ENCODE data around the gene PROC. TPM values are rescaled to one million over a fixed set of nuclear protein-coding genes. Genes with fewer than 3 reads are reported as not detected.

PROC gene
- total RNA-seq, 1 donor from 2014 or later = not detected

DNA sequence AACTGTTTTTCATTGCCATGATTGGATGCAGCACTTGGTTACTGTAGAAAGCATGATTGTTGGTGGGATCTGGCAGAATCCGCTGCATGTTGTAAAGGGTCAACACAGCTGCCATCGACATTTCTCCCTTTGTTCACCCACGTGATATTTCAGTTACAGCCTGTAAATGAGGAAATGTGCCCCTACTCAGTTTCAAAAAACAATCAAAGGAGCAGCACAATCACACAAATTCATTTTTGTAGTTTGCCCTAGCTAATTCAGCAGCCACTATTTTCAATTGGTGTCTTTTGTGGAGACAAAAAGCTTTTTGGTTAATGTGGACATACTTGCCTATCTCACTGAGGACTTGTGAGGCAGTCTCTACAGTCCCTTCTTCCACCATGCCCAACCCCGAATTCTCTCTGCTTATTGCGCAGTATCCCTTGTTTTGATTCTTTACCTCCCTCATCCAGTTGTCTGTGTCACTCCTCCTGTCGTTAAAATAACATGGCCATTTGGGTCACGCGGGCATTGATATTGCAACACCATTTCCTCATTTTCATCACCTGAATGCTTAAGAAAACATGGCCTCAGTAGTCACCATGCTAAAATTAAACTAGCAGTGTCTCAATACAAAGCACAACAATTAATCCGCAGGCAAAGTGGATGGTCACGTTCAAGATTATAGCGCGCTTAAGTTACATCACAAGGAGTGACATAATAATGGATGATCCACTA, 6.4 kb upstream of the PROC start:
- intact Hi-C loops (cut with micrococcal nuclease) = loop anchor here (2.0 to 5.0 kb wide), 2 partner anchors 117 to 290 kb away; partner anchors contain the start of genes ERCC3 and SFT2D3

DNA sequence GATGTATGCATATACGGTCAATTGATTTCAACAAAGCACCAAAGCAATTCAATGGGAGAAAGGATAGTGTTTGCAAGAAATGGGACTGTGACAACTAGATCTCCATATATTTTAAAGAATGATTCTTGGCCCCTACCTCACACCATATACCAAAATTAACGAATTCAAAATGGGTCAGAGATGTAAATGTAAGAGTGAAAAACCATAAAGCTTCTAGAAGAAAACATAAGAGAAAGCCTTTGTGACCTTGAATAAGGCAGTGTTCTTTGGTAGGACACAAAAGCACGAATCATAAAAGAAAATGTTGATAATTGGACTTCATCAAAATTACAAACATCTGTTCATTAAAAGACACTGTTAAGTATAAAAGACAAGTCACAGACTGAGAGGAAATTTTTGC, 5.0 kb upstream of the PROC start:
- intact Hi-C loops (cut with micrococcal nuclease) = loop anchor here (5.0 kb wide), 1 partner anchor 289 kb away; the partner anchor contains the start of gene SFT2D3

DNA sequence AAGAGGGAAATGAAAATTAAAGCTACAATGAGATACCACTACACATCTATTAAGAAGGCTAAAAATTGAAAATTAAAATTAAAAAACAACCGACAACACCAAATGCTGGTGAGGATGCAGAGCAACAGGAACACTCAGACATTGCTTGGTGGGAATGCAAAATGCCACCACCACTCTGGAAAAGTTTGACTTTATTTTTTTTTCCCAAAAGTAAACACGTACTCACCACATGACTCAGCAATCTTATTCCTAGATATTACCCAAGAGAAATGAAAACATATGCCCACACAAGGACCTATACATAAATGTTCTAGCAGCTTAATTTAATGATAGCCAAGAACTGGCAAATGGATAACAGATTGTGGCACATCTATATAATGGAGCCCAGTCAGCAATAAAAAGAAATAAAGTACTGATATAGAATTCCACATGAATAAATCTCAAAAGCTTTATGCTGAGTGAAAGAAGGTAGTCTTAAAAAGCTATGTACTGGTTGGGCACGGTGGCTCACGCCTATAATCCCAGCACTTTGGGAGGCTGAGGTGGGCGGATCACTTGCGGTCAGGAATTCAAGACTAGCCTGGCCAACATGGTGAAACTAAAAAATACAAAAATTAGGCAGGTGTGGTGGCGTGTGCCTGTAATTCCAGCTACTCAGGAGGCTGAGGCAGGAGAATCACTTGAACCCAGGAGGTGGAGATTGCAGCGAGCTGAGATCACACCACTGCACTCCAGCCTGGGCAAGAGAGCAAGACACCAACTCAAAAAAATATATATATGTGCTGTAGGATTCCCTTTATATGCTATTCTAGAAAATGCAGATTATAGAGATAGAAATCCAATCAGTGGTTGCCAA, 4.2 kb upstream of the PROC start:
- intact Hi-C loops (cut with micrococcal nuclease) = loop anchor here (5.0 kb wide), 1 partner anchor 288 kb away; the partner anchor contains the start of gene SFT2D3

DNA sequence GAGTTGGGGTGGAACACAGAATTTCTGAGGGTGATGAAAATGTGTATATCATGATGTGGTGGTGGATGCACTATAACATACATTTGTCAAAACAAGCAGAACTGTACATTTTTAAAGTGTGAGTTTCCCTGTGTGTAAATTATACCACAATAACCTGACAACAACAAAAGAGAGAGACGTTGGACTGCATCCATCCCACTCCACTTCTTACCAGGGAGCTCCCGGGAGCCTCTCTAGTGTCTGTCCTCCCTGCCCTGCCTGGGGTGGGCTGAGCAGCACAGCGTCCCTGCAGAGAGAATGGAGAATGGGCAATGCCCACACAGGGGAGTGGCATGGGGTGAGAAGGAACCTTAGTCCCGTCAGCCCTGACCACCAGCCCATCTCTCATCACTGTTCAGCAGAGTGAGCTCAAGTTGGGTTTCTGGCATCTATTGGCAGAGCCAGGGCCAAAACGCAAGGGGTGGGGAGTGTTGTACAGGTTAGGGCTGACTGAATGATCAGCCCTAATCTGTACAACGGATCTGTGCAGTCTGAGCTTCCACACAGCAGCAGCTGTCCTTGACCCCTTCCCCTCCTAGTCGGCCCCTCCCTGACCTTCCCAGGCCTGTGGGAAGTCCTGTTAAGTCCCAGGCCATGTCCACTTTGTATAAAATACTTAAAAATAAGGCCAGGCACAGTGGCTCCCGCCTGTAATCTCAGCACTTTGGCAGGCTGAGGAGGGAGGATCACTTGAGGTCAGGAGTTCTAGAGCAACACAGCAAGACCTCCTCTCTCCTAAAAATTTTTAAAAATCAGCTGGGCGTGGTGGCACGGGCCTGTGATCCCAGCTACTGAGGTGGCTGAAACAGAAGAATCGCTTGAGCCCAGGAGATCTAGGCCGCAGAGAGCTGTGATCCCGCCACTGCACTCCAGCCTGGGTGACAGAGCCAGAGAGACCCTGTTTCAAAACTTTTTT, 3.3 kb upstream of the PROC start:
- intact Hi-C loops (cut with micrococcal nuclease) = loop anchor here (5.0 kb wide), 1 partner anchor 287 kb away; the partner anchor contains the start of gene SFT2D3

DNA sequence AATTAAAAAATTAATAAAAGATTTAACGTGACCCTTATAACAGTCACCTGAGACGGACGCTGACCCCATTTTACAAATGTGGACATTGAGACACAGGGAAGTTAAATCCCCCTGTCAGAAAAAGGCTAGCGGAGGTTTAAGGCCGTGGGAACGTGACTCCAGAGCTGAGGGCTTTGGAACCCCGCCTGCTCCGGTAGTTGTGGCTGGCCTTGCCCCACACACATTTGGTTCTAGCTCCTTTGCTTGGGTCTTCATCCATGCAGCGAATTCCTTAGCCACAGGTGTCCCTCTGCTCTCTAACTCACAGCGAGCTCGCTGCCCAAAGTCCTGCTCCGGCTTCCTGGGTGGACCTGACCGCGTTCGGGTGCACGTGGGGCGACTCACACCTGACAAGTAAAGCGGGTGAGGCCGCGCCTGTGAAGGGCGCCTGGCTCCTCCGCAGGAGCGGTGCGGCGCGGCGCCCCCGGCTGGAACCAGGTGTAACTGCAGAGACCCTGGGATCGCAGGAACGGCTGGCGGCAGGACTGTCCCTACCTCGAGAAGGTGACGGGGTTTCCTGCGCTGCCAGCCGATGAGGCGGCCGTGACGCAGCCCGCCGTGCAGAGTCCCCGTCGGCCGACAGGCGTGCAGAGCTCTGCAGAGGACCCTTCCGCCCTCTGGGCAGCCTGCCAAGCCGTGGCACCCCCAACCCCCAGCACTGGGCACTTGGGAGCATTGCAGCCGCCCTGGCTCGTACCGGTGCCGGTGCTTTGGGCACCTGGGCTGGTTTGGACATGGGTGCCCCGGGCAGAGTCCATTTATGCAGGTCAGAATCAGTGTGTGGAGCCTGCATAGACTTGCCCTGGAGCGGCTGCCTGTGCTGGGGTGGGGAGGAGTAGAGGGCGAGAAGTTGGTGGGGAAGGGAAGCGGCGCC, 2.4 kb upstream of the PROC start:
- intact Hi-C loops (cut with micrococcal nuclease) = loop anchor here (1.0 to 2.0 kb wide), 4 partner anchors 8 to 63 kb away; no protein-coding TSS in a partner anchor

DNA sequence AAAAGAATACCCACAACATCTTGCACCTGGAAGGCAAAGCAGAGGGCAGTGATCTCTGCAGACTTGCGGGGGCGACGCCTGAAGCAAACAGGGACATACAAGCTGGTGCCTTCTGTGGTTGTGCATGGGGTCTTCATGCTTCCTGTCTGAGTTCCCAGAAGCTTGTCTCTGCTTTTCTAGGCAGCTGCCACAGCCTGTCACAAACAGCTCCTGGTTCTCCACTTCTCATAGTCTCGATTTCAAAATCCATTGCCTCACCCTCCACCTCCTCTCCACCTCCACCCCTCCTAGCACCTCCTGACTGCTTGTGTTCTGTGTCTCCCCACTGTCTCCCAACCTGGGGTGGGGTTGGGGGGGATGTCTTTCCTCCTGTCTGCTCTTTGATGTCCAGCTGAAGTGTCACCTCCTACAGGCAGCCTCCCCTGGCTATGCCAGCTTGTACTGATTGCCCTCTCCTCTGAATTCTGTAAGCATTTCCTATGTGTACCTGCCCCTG, 1.7 kb upstream of the PROC start:
- intact Hi-C loops (cut with micrococcal nuclease) = loop anchor here (1.0 to 2.0 kb wide), 4 partner anchors 8 to 62 kb away; no protein-coding TSS in a partner anchor

DNA sequence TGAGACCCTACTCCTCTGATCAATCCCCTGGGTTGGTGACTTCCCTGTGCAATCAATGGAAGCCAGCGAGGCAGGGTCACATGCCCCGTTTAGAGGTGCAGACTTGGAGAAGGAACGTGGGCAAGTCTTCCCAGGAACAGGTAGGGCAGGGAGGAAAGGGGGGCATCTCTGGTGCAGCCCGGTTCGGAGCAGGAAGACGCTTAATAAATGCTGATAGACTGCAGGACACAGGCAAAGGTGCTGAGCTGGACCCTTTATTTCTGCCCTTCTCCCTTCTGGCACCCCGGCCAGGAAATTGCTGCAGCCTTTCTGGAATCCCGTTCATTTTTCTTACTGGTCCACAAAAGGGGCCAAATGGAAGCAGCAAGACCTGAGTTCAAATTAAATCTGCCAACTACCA, 821 bp upstream of the PROC start:
- intact Hi-C loops (cut with micrococcal nuclease) = loop anchor here (2.0 kb wide), 1 partner anchor 61 kb away; no protein-coding TSS in a partner anchor

- intact Hi-C loops (cut with micrococcal nuclease) = no loop called here
These were observed 844 bp downstream of the PROC start for GRCh38 chr2:127419112-127419430.

DNA sequence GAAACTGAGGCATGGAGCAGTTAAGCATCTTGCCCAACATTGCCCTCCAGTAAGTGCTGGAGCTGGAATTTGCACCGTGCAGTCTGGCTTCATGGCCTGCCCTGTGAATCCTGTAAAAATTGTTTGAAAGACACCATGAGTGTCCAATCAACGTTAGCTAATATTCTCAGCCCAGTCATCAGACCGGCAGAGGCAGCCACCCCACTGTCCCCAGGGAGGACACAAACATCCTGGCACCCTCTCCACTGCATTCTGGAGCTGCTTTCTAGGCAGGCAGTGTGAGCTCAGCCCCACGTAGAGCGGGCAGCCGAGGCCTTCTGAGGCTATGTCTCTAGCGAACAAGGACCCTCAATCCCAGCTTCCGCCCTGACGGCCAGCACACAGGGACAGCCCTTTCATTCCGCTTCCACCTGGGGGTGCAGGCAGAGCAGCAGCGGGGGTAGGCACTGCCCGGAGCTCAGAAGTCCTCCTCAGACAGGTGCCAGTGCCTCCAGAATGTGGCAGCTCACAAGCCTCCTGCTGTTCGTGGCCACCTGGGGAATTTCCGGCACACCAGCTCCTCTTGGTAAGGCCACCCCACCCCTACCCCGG, 1.3 kb downstream of the PROC start:
- intact Hi-C loops (cut with micrococcal nuclease) = no loop called here

- intact Hi-C loops (cut with micrococcal nuclease) = no loop called here
These were observed 2.0 kb downstream of the PROC start for GRCh38 chr2:127420039-127420864.

GRCh38 chr2:127421116-127421800, 3.0 kb downstream of the PROC start:
- intact Hi-C loops (cut with micrococcal nuclease) = no loop called here

DNA sequence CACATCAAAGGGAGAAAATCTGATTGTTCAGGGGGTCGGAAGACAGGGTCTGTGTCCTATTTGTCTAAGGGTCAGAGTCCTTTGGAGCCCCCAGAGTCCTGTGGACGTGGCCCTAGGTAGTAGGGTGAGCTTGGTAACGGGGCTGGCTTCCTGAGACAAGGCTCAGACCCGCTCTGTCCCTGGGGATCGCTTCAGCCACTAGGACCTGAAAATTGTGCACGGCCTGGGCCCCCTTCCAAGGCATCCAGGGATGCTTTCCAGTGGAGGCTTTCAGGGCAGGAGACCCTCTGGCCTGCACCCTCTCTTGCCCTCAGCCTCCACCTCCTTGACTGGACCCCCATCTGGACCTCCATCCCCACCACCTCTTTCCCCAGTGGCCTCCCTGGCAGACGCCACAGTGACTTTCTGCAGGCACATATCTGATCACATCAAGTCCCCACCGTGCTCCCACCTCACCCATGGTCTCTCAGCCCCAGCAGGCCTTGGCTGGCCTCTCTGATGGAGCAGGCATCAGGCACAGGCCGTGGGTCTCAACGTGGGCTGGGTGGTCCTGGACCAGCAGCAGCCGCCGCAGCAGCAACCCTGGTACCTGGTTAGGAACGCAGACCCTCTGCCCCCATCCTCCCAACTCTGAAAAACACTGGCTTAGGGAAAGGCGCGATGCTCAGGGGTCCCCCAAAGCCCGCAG, 3.8 kb downstream of the PROC start:
- intact Hi-C loops (cut with micrococcal nuclease) = no loop called here

GRCh38 chr2:127422559-127423477, 4.6 kb downstream of the PROC start:
- intact Hi-C loops (cut with micrococcal nuclease) = no loop called here

- intact Hi-C loops (cut with micrococcal nuclease) = no loop called here
These were observed 5.2 kb downstream of the PROC start for GRCh38 chr2:127423478-127423843.

GRCh38 chr2:127423880-127424279, 5.7 kb downstream of the PROC start:
- intact Hi-C loops (cut with micrococcal nuclease) = no loop called here

All from T-helper 1 cell treated with Interleukin-12 subunit alpha and Interleukin-12 subunit beta and Interleukin-4 antibody, amounts not matched to agents 30 ng/mL and 1 ng/mL, for 36 hours (primary cell).